ENCODE measurements around the gene TNS2.

TNS2 gene

GRCh38 chr12:53044896-53045695 is 4.8 kb upstream of the TNS2 start:
- TF ChIP-seq CTCF (IDR thresholded peaks at IDR 0.05; ENCODE audit: extremely low read depth, insufficient read depth, missing control alignments) = no peak
- peak; percentile 10 for DNase-seq (ENCODE audit: low spot score)
- in situ Hi-C loops (cut with MboI; ENCODE audit: low pct_unique_long_range_greater_than_20kb, low sequenced_read_pairs, unreplicated experiment) = no loop called here

- DNase-seq (ENCODE audit: low spot score) = peak; percentile 13
- in situ Hi-C loops (cut with MboI; ENCODE audit: low pct_unique_long_range_greater_than_20kb, low sequenced_read_pairs, unreplicated experiment) = no loop called here
- TF ChIP-seq CTCF (IDR thresholded peaks at IDR 0.05; ENCODE audit: extremely low read depth, insufficient read depth, missing control alignments) = no peak
Measured at GRCh38 chr12:53045696-53046045, 4.2 kb upstream of the TNS2 start.

- TF ChIP-seq CTCF (IDR thresholded peaks at IDR 0.05; ENCODE audit: extremely low read depth, insufficient read depth, missing control alignments) = no peak
- no peak for DNase-seq (ENCODE audit: low spot score)
- in situ Hi-C loops (cut with MboI; ENCODE audit: low pct_unique_long_range_greater_than_20kb, low sequenced_read_pairs, unreplicated experiment) = no loop called here
Measured at GRCh38 chr12:53046655-53047220, 3.1 kb upstream of the TNS2 start.

DNA sequence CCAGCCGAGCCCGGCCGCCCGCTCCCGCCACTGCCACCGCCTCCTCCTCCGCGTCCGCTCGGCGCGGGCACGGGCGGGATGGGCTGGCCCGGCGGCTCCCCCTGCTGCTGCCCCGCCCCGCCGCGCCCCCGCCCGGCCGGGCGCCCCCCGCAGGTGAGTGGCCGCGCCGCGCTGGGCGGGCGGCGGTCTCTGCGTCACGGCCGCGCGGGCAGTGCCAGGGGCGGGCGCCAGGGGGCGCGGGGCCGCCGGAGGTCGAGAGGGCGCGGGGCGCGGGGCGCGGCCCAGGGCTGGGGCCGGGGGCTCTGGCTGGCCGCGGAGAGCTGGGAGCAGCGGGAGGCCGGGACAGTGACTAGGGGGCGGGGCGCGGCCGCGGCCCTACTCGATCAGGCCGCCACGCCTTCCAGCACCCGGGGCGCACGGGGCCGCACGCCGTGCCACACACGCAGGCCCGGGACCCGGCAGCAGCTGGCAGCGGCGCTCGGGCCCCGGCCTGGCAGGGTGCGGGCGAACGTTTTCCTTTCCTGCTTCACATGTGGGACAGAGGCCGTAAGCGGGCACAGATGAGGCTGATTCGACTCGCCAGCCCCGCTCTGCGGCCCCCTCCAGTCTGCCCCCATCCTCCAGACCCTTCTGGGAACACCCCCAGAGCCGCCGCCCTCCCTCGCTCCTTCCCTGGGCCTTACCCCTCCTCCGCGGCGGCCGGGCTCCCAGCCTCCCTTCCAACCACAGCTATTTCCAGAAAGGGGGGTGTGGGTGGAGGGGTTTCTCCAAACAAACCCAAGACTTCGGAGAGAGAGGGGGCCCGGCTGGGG is 2.4 kb upstream of the TNS2 start:
- peak; percentile 94 for DNase-seq (ENCODE audit: low spot score)
- in situ Hi-C loops (cut with MboI; ENCODE audit: low pct_unique_long_range_greater_than_20kb, low sequenced_read_pairs, unreplicated experiment) = no loop called here
- TF ChIP-seq CTCF (IDR thresholded peaks at IDR 0.05; ENCODE audit: extremely low read depth, insufficient read depth, missing control alignments) = peak; percentile 78

GRCh38 chr12:53048033-53048779 is 1.7 kb upstream of the TNS2 start:
- in situ Hi-C loops (cut with MboI; ENCODE audit: low pct_unique_long_range_greater_than_20kb, low sequenced_read_pairs, unreplicated experiment) = no loop called here
- no peak for TF ChIP-seq CTCF (IDR thresholded peaks at IDR 0.05; ENCODE audit: extremely low read depth, insufficient read depth, missing control alignments)
- DNase-seq (ENCODE audit: low spot score) = no peak

DNA sequence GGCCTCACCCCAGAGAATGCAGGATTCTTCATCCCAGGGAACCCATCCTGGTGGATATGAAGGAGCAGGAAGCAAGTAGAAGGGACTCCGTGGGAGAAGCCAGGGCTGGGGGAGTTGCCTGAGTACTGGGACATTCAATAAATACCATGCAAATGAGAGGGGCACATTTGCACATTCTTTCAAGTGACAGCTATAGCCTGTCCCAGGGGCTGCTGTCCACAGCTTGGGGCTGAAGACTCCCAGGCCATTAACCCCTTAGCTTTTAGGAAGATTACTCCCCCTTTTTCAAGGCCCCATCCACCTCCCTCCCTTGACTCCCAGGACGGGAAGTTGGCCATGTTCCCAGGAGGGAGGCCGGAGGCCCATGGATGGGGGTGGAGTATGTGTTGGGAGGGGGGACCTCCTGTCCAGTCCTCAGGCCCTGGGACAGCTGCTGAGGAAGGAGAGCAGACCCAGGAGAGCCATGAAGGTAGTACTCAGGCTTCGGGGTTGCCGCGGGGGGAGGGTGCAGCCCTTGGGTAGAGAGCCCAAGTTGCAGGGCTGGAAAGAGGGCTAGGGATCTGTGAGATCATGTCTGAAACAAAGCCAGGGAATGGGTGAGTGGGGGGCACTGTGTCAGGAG is 974 bp upstream of the TNS2 start:
- in situ Hi-C loops (cut with MboI; ENCODE audit: low pct_unique_long_range_greater_than_20kb, low sequenced_read_pairs, unreplicated experiment) = no loop called here
- no peak for DNase-seq (ENCODE audit: low spot score)
- TF ChIP-seq CTCF (IDR thresholded peaks at IDR 0.05; ENCODE audit: extremely low read depth, insufficient read depth, missing control alignments) = no peak
